ENCODE results near the gene CYP2E1.
"Not testable (repeated sequence)": the region's sequence is repeated elsewhere in the genome, so short reads cannot be mapped to it uniquely, and the experiment has no call there.

CYP2E1 gene

GRCh38 chr10:133526957-133527588 is at the start of gene CYP2E1:
CYP2E1 (plus strand) TSS chr10:133527363; CDS start chr10:133527396, 33 bp downstream.
- DNase-seq: no peak

GRCh38 chr10:133481086-133481643 is 46.0 kb upstream of the CYP2E1 start:
- DNase-seq: no peak

GRCh38 chr10:133481657-133482056 is 45.5 kb upstream of the CYP2E1 start:
- DNase-seq: no peak

- DNase-seq: no peak
These were observed 42.3 kb upstream of the CYP2E1 start for GRCh38 chr10:133484818-133485217.

- DNase-seq: no peak
These were observed 40.1 kb upstream of the CYP2E1 start for GRCh38 chr10:133487085-133487484.

GRCh38 chr10:133488354-133488753 is 38.8 kb upstream of the CYP2E1 start:
- DNase-seq: no peak

- no peak for DNase-seq
These were observed 37.2 kb upstream of the CYP2E1 start for GRCh38 chr10:133489816-133490588.

- not testable (repeated sequence) for DNase-seq
These were observed 33.6 kb upstream of the CYP2E1 start for GRCh38 chr10:133493562-133493961.

- not testable (repeated sequence) for DNase-seq
These were observed 29.8 kb upstream of the CYP2E1 start for GRCh38 chr10:133497363-133497762.

- DNase-seq: not testable (repeated sequence)
These were observed 28.0 kb upstream of the CYP2E1 start for GRCh38 chr10:133499176-133499575.

GRCh38 chr10:133500897-133501296 is 26.3 kb upstream of the CYP2E1 start:
- DNase-seq: not testable (repeated sequence)

- DNase-seq: no peak
These were observed 17.5 kb upstream of the CYP2E1 start for GRCh38 chr10:133509700-133510099.

GRCh38 chr10:133511408-133511807 is 15.8 kb upstream of the CYP2E1 start:
- no peak for DNase-seq

GRCh38 chr10:133511907-133512528 is 15.1 kb upstream of the CYP2E1 start:
- DNase-seq: no peak

GRCh38 chr10:133515471-133515870 is 11.7 kb upstream of the CYP2E1 start:
- no peak for DNase-seq

GRCh38 chr10:133516057-133516456 is 11.1 kb upstream of the CYP2E1 start:
- no peak for DNase-seq

- not testable (repeated sequence) for DNase-seq
These were observed 8.6 kb upstream of the CYP2E1 start for GRCh38 chr10:133518517-133518916.

GRCh38 chr10:133520193-133520738 is 6.9 kb upstream of the CYP2E1 start:
- no peak for DNase-seq

- DNase-seq: no peak
These were observed 3.4 kb upstream of the CYP2E1 start for GRCh38 chr10:133523631-133524203.

GRCh38 chr10:133525444-133525843 is 1.7 kb upstream of the CYP2E1 start:
- DNase-seq: no peak

GRCh38 chr10:133527771-133528271 is 658 bp downstream of the CYP2E1 start:
- no peak for DNase-seq

- DNase-seq: no peak
These were observed 1.2 kb downstream of the CYP2E1 start for GRCh38 chr10:133528296-133528844.
